H1 (cell line): ENCODE data around the gene RSL24D1.

ENCODE experiments used
- CHD1 ChIP-seq: IDR thresholded peaks from 2 replicates; pipeline ENCODE4 v1.6.1; 2012; ENCODE audit warnings: low read depth, low read length, improper control_type of control experiment
- EGR1 ChIP-seq: IDR thresholded peaks from 2 replicates; pipeline ENCODE4 v1.6.1; 2011; ENCODE audit warnings: low read depth, low read length, borderline replicate concordance
- EZH2 ChIP-seq: fragments of 200-600 bp; sonication (generic); IDR thresholded peaks from 2 replicates; pipeline ENCODE4 v1.7.1; 2012; ENCODE audit warnings: low read depth, mild to moderate bottlenecking, moderate library complexity, low read length, inconsistent platforms; ENCODE audit not compliant: severe bottlenecking
- POLR2A ChIP-seq, 2 experiments: IDR thresholded peaks; 1 replicate in 1 of 2; 2 replicates in 1 of 2; pipeline ENCODE4 v1.6.1; 2011; ENCODE audit warnings: low read depth in 2 of 2, low read length in 2 of 2, mild to moderate bottlenecking in 2 of 2; ENCODE audit errors: control extremely low read depth in 1 of 2
- RXRA ChIP-seq: IDR thresholded peaks from 2 replicates; pipeline ENCODE4 v1.6.1; 2011; ENCODE audit warnings: low read depth, mild to moderate bottlenecking, low read length, moderate library complexity; ENCODE audit not compliant: insufficient read depth
- SP1 ChIP-seq: IDR thresholded peaks from 2 replicates; pipeline ENCODE4 v1.6.1; 2011; ENCODE audit warnings: low read depth, low read length
- TCF12 ChIP-seq: IDR thresholded peaks from 2 replicates; pipeline ENCODE4 v1.6.1; 2011; ENCODE audit warnings: low read depth, mild to moderate bottlenecking, low read length
- YY1 ChIP-seq: IDR thresholded peaks from 2 replicates; pipeline ENCODE4 v1.6.1; 2011; ENCODE audit warnings: low read depth, mild to moderate bottlenecking, low read length
- TF ChIP-seq, protein P1 (sequence below), 3 experiments: IDR thresholded peaks; 1 replicate in 2 of 3; 2 replicates in 1 of 3; pipeline versions ENCODE4 v1.5.1 to v1.6.1; 2011; ENCODE audit warnings: low read length in 3 of 3, mild to moderate bottlenecking in 3 of 3, inconsistent platforms in 2 of 3, low read depth in 1 of 3, moderate library complexity in 1 of 3; ENCODE audit not compliant: insufficient read depth in 1 of 3; ENCODE audit errors: control extremely low read depth in 1 of 3
- TF ChIP-seq, protein P2 (sequence below): IDR thresholded peaks from 2 replicates; pipeline ENCODE4 v1.6.1; 2012; ENCODE audit warnings: low read length, inconsistent platforms

GRCh38 chr15:55241891-55242290, 45.1 kb upstream of the RSL24D1 start:
- TF ChIP-seq, protein P1, sequence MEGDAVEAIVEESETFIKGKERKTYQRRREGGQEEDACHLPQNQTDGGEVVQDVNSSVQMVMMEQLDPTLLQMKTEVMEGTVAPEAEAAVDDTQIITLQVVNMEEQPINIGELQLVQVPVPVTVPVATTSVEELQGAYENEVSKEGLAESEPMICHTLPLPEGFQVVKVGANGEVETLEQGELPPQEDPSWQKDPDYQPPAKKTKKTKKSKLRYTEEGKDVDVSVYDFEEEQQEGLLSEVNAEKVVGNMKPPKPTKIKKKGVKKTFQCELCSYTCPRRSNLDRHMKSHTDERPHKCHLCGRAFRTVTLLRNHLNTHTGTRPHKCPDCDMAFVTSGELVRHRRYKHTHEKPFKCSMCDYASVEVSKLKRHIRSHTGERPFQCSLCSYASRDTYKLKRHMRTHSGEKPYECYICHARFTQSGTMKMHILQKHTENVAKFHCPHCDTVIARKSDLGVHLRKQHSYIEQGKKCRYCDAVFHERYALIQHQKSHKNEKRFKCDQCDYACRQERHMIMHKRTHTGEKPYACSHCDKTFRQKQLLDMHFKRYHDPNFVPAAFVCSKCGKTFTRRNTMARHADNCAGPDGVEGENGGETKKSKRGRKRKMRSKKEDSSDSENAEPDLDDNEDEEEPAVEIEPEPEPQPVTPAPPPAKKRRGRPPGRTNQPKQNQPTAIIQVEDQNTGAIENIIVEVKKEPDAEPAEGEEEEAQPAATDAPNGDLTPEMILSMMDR (IDR thresholded peaks at IDR 0.05; ENCODE audit: control extremely low read depth in 1 of 3, insufficient read depth in 1 of 3, low read depth in 1 of 3, low read length in 3 of 3), result no peak
- TF ChIP-seq POLR2A (IDR thresholded peaks at IDR 0.05; ENCODE audit: control extremely low read depth in 1 of 2, low read depth in 2 of 2, low read length in 2 of 2), result no peak
- TF ChIP-seq EGR1, result no peak
- TF ChIP-seq CHD1, result no peak
- no peak for TF ChIP-seq TCF12
- TF ChIP-seq YY1, result no peak
- TF ChIP-seq EZH2, result no peak
- no peak for TF ChIP-seq RXRA
- TF ChIP-seq, protein P2, sequence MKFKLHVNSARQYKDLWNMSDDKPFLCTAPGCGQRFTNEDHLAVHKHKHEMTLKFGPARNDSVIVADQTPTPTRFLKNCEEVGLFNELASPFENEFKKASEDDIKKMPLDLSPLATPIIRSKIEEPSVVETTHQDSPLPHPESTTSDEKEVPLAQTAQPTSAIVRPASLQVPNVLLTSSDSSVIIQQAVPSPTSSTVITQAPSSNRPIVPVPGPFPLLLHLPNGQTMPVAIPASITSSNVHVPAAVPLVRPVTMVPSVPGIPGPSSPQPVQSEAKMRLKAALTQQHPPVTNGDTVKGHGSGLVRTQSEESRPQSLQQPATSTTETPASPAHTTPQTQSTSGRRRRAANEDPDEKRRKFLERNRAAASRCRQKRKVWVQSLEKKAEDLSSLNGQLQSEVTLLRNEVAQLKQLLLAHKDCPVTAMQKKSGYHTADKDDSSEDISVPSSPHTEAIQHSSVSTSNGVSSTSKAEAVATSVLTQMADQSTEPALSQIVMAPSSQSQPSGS, result no peak
- TF ChIP-seq SP1, result no peak
